ENCODE measurements around the gene SPATA16. TPM values are rescaled to one million over a fixed set of nuclear protein-coding genes. Genes with fewer than 3 reads are reported as not detected.
"Not testable (repeated sequence)": the region's sequence is repeated elsewhere in the genome, so short reads cannot be mapped to it uniquely, and the experiment has no call there.

SPATA16 gene
- total and polyA plus RNA-seq, 2 donors (not counting 1 experiment from before 2014, with no cell fraction given) = not detected

GRCh38 chr3:173021547-173022185 is 119.4 kb downstream of the SPATA16 start:
- intact Hi-C loops (cut with micrococcal nuclease) = no loop called here
- WGBS (ENCODE audit: insufficient coverage) = 100% methylated on average over 1 of the region's 2 CpGs

DNA sequence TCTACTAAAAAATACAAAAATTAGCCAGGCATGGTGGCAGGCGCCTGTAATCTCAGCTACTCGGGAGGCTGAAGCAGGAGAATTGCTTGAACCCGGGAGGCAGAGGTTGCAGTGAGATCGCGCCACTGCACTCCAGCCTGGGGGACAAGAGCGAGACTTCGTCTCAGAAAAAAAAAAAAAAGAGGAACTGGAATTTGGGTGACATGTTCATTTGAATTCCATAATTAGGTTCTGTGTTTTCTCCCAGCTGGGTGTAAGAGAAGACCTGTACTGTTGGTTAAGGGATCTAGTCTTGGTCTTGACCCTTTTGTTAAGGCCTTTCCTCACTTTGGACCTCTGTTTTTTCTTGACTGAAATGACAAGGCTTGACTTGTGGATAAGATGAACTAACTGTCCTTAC is 120.9 kb downstream of the SPATA16 start:
- H3K27me3 Mint-ChIP-seq; H3K9ac ChIP-seq (ENCODE audit: low read length); H2AFZ ChIP-seq (ENCODE audit: insufficient read depth, low read depth, low read length, poor library complexity, severe bottlenecking); H3K36me3 ChIP-seq (replicated peaks in 1 of 2; ENCODE audit: control extremely low read depth in 1 of 2, control insufficient read depth in 1 of 2, extremely low read depth in 1 of 2, insufficient read depth in 2 of 2, low read length in 1 of 2); H3K4me2 ChIP-seq (replicated peaks; ENCODE audit: low read depth, low read length, poor library complexity, severe bottlenecking); POLR2A ChIA-PET; H3K4me1 ChIP-seq (ENCODE audit: control insufficient read depth in 2 of 2, insufficient read depth in 2 of 2, low read length in 2 of 2); H3K9me3 ChIP-seq (ENCODE audit: control extremely low read depth in 1 of 3, control insufficient read depth in 2 of 3, insufficient read depth in 1 of 3, low read length in 2 of 3); H3K4me1 Mint-ChIP-seq; DNase-seq; H3K79me2 ChIP-seq (ENCODE audit: control insufficient read depth, insufficient read depth, low read length); ATAC-seq (ENCODE audit: low read depth); H3K27ac ChIP-seq (ENCODE audit: low read length in 2 of 2); H3K4me3 ChIP-seq (ENCODE audit: control extremely low read depth in 1 of 5, extremely low read depth in 1 of 5, insufficient read depth in 1 of 5, low read depth in 2 of 5, low read length in 4 of 5); H3K27ac Mint-ChIP-seq; H3K27me3 ChIP-seq (replicated peaks in 1 of 4; ENCODE audit: control extremely low read depth in 1 of 4, control insufficient read depth in 3 of 4, insufficient read depth in 4 of 4, low read length in 3 of 4); H3K9me3 Mint-ChIP-seq (ENCODE audit: insufficient read depth); H3K4me3 Mint-ChIP-seq; CTCF ChIA-PET; intact Hi-C loops (cut with micrococcal nuclease); H4K20me1 ChIP-seq (ENCODE audit: control insufficient read depth, insufficient read depth, low read length, poor library complexity, severe bottlenecking): not testable (repeated sequence)
- 94% methylated on average over 5 of the region's 7 CpGs for WGBS (ENCODE audit: insufficient coverage)

More at GRCh38 chr3:173021547-173022185, 119.4 kb downstream of the SPATA16 start:
- ChIA-PET CTCF (no interaction called here), POLR2A (no interaction called here)
- Histone ChIP-seq H3K9ac (ENCODE audit: low read length) (no peak overlapping the region), H3K9me3 (ENCODE audit: control extremely low read depth in 1 of 3, control insufficient read depth in 2 of 3, insufficient read depth in 1 of 3, low read length in 2 of 3) (peaks cover 0 to 2% (median 0%) of the 10 kb centered on the region in 3 donors), H3K27ac (ENCODE audit: low read length in 2 of 2) (no peak overlapping the region), H3K27me3 (replicated peaks in 1 of 4; ENCODE audit: control extremely low read depth in 1 of 4, control insufficient read depth in 3 of 4, insufficient read depth in 4 of 4, low read length in 3 of 4) (no peaks in the 10 kb centered on the region), H3K4me2 (replicated peaks; ENCODE audit: low read depth, low read length, poor library complexity, severe bottlenecking) (no peak overlapping the region), H3K4me1 (ENCODE audit: control insufficient read depth in 2 of 2, insufficient read depth in 2 of 2, low read length in 2 of 2) (no peaks in the 10 kb centered on the region), H3K79me2 (ENCODE audit: control insufficient read depth, insufficient read depth, low read length) (no peaks in the 10 kb centered on the region), H2AFZ (ENCODE audit: insufficient read depth, low read depth, low read length, poor library complexity, severe bottlenecking) (no peak overlapping the region), H3K36me3 (replicated peaks in 1 of 2; ENCODE audit: control extremely low read depth in 1 of 2, control insufficient read depth in 1 of 2, extremely low read depth in 1 of 2, insufficient read depth in 2 of 2, low read length in 1 of 2) (no peaks in the 10 kb centered on the region), H3K4me3 (ENCODE audit: control extremely low read depth in 1 of 5, extremely low read depth in 1 of 5, insufficient read depth in 1 of 5, low read depth in 2 of 5, low read length in 4 of 5) (no peak overlapping the region), H4K20me1 (ENCODE audit: control insufficient read depth, insufficient read depth, low read length, poor library complexity, severe bottlenecking) (no peaks in the 10 kb centered on the region)
- TF ChIP-seq, protein P1, sequence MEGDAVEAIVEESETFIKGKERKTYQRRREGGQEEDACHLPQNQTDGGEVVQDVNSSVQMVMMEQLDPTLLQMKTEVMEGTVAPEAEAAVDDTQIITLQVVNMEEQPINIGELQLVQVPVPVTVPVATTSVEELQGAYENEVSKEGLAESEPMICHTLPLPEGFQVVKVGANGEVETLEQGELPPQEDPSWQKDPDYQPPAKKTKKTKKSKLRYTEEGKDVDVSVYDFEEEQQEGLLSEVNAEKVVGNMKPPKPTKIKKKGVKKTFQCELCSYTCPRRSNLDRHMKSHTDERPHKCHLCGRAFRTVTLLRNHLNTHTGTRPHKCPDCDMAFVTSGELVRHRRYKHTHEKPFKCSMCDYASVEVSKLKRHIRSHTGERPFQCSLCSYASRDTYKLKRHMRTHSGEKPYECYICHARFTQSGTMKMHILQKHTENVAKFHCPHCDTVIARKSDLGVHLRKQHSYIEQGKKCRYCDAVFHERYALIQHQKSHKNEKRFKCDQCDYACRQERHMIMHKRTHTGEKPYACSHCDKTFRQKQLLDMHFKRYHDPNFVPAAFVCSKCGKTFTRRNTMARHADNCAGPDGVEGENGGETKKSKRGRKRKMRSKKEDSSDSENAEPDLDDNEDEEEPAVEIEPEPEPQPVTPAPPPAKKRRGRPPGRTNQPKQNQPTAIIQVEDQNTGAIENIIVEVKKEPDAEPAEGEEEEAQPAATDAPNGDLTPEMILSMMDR (IDR thresholded peaks at IDR 0.05) = no peak
- no peak for TF ChIP-seq EZH2 (IDR thresholded peaks at IDR 0.05; ENCODE audit: borderline replicate concordance, insufficient read depth, low read depth, low read length, poor library complexity, severe bottlenecking)
- no peak for ATAC-seq (ENCODE audit: low read depth)
- no peak overlapping the region for H3K4me3 Mint-ChIP-seq
- H3K27me3 Mint-ChIP-seq = no peaks in the 10 kb centered on the region
- H3K4me1 Mint-ChIP-seq = no peaks in the 10 kb centered on the region
- DNase-seq = no peak
- H3K9me3 Mint-ChIP-seq (ENCODE audit: insufficient read depth) = no peaks in the 10 kb centered on the region
- H3K27ac Mint-ChIP-seq = no peak overlapping the region

All from B cell (primary cell).